Measurements from ENCODE around the gene TASP1. TPM values are rescaled to one million over a fixed set of nuclear protein-coding genes. Genes with fewer than 3 reads are reported as not detected.

TASP1 gene
- total RNA-seq, 2 experiments from 2014 or later, result 9.9 to 10.7 TPM

Other genes with a start within 250 kb of the TASP1 start
- gene ESF1, start 146.0 kb upstream of the TASP1 start, total RNA-seq, result 10 to 100 TPM; 11.4 to 12.4 TPM
- gene NDUFAF5, start 146.1 kb upstream of the TASP1 start, total RNA-seq, result 10 to 100 TPM; 32.7 to 37.4 TPM

All from activated naive CD8-positive, alpha-beta T cell treated with anti-CD3 and anti-CD28 coated beads, Interleukin-2, amount 10 ng/mL, durations not matched to agents 7 days and 5 days (primary cell).